SK-N-SH treated with all-trans-retinoic acid at 6 μM for 48 hours (cell line): ENCODE results near the gene TUBA4A.

Source experiments
- ATAC-seq: fragments of 200-7000 bp; cut with Tn5 transposase; 3 replicates; pipeline ENCODE4 v1.9.1; 2020; ENCODE audit warnings: mild to moderate bottlenecking, moderate library complexity
- ARNTL ChIP-seq: fragments of 450-650 bp; formaldehyde crosslinking; IDR thresholded peaks from 2 replicates; pipeline ENCODE4 v1.5.0; 2020; ENCODE audit warnings: low read depth, mild to moderate bottlenecking, moderate library complexity, borderline replicate concordance
- BACH2 ChIP-seq: fragments of 250-450 bp; sonication (Bioruptor Pico); IDR thresholded peaks from 2 replicates; pipeline ENCODE4 v1.9.0; 2021; ENCODE audit warnings: mild to moderate bottlenecking, borderline replicate concordance
- CREB5 ChIP-seq: fragments of 250-450 bp; sonication (Bioruptor Pico); IDR thresholded peaks from 2 replicates; pipeline ENCODE4 v1.5.1; 2020; ENCODE audit warnings: low read depth, mild to moderate bottlenecking, moderate library complexity
- CSDC2 ChIP-seq: fragments of 250-450 bp; sonication (Bioruptor Pico); IDR thresholded peaks from 2 replicates; pipeline ENCODE4 v1.5.0; 2020; ENCODE audit warnings: mild to moderate bottlenecking, moderate library complexity
- CSRNP3 ChIP-seq: fragments of 250-450 bp; sonication (Bioruptor Pico); IDR thresholded peaks from 2 replicates; pipeline ENCODE4 v1.5.1; 2021; ENCODE audit warnings: mild to moderate bottlenecking, moderate library complexity
- GLIS3 ChIP-seq: fragments of 250-450 bp; sonication (Bioruptor Pico); IDR thresholded peaks from 2 replicates; pipeline ENCODE4 v1.5.0; 2020; ENCODE audit warnings: mild to moderate bottlenecking, moderate library complexity
- ISL1 ChIP-seq: fragments of 250-450 bp; sonication (Bioruptor Pico); IDR thresholded peaks from 2 replicates; pipeline ENCODE4 v2.1.2; 2022; ENCODE audit warnings: mild to moderate bottlenecking, moderate library complexity
- OSR1 ChIP-seq: fragments of 250-450 bp; sonication (Bioruptor Pico); IDR thresholded peaks from 2 replicates; pipeline ENCODE4 v1.8.0; 2022; ENCODE audit warnings: moderate library complexity, mild to moderate bottlenecking, inconsistent platforms
- PATZ1 ChIP-seq: fragments of 250-450 bp; sonication (Bioruptor Pico); IDR thresholded peaks from 2 replicates; pipeline ENCODE4 v1.8.0; 2020; ENCODE audit warnings: mild to moderate bottlenecking, moderate library complexity, borderline replicate concordance
- POU6F1 ChIP-seq: fragments of 250-450 bp; sonication (Bioruptor Pico); IDR thresholded peaks from 2 replicates; pipeline ENCODE4 v1.8.0; 2021; ENCODE audit warnings: low read depth, mild to moderate bottlenecking, moderate library complexity, borderline replicate concordance
- PPARA ChIP-seq: fragments of 250-450 bp; sonication (Bioruptor Pico); IDR thresholded peaks from 2 replicates; pipeline ENCODE4 v1.5.0; 2020; ENCODE audit warnings: mild to moderate bottlenecking, borderline replicate concordance
- RARB ChIP-seq: fragments of 250-450 bp; sonication (Bioruptor Pico); IDR thresholded peaks from 2 replicates; pipeline ENCODE4 v1.8.0; 2021; ENCODE audit warnings: mild to moderate bottlenecking, moderate library complexity
- SNAI2 ChIP-seq: fragments of 250-450 bp; sonication (Bioruptor Pico); IDR thresholded peaks from 2 replicates; pipeline ENCODE4 v1.5.0; 2020; ENCODE audit warnings: mild to moderate bottlenecking, moderate library complexity
- TCF4 ChIP-seq: fragments of 250-450 bp; sonication (Bioruptor Pico); IDR thresholded peaks from 2 replicates; pipeline ENCODE4 v1.8.0; 2021; ENCODE audit warnings: mild to moderate bottlenecking, moderate library complexity, borderline replicate concordance
- TOX ChIP-seq: fragments of 250-450 bp; sonication (Bioruptor Pico); IDR thresholded peaks from 2 replicates; pipeline ENCODE4 v1.8.0; 2021; ENCODE audit warnings: mild to moderate bottlenecking, moderate library complexity, borderline replicate concordance
- TSHZ2 ChIP-seq: fragments of 250-450 bp; sonication (Bioruptor Pico); IDR thresholded peaks from 2 replicates; pipeline ENCODE4 v1.5.0; 2020; ENCODE audit warnings: mild to moderate bottlenecking, moderate library complexity
- ZC3H10 ChIP-seq: fragments of 250-450 bp; sonication (Bioruptor Pico); IDR thresholded peaks from 2 replicates; pipeline ENCODE4 v1.5.1; 2021; ENCODE audit warnings: mild to moderate bottlenecking, moderate library complexity
- ZFP3 ChIP-seq: fragments of 250-450 bp; sonication (Bioruptor Pico); IDR thresholded peaks from 2 replicates; pipeline ENCODE4 v1.5.0; 2020; ENCODE audit warnings: mild to moderate bottlenecking, moderate library complexity
- ZFP30 ChIP-seq: fragments of 450-650 bp; formaldehyde crosslinking; IDR thresholded peaks from 2 replicates; pipeline ENCODE4 v1.5.0; 2022; ENCODE audit warnings: mild to moderate bottlenecking, moderate library complexity
- ZNF565 ChIP-seq: fragments of 450-650 bp; formaldehyde crosslinking; conservative IDR thresholded peaks from 2 replicates; pipeline ENCODE4 v1.5.0; 2020; ENCODE audit warnings: low read depth, mild to moderate bottlenecking, moderate library complexity
- ZNF70 ChIP-seq: fragments of 450-650 bp; formaldehyde crosslinking; IDR thresholded peaks from 2 replicates; pipeline ENCODE4 v1.5.0; 2020; ENCODE audit warnings: mild to moderate bottlenecking, moderate library complexity
- ZNF8 ChIP-seq: fragments of 450-650 bp; formaldehyde crosslinking; IDR thresholded peaks from 2 replicates; pipeline ENCODE4 v1.5.0; 2020; ENCODE audit warnings: mild to moderate bottlenecking, moderate library complexity

The TUBA4A gene

GRCh38 chr2:219273937-219274336, 20.2 kb upstream of the TUBA4A start (continued):
- no peak for TF ChIP-seq PATZ1
- no peak for TF ChIP-seq CSRNP3 (CRISPR knock-in tag)
- no peak for TF ChIP-seq GLIS3 (CRISPR knock-in tag)
- no peak for TF ChIP-seq PPARA (CRISPR knock-in tag)
- TF ChIP-seq CREB5 (CRISPR knock-in tag): no peak
- no peak for TF ChIP-seq SNAI2 (CRISPR knock-in tag)
- TF ChIP-seq ZC3H10: no peak
- no peak for TF ChIP-seq RARB
- no peak for TF ChIP-seq OSR1 (CRISPR knock-in tag)
- no peak for TF ChIP-seq ZNF70 (CRISPR knock-in tag)
- TF ChIP-seq ZNF8: no peak
- no peak for TF ChIP-seq CSDC2 (CRISPR knock-in tag)
- no peak for TF ChIP-seq ARNTL

GRCh38 chr2:219272995-219273394, 19.3 kb upstream of the TUBA4A start:
- no peak for ATAC-seq
- no peak for TF ChIP-seq TOX (CRISPR knock-in tag)
- no peak for TF ChIP-seq ISL1 (CRISPR knock-in tag)
- no peak for TF ChIP-seq OSR1 (CRISPR knock-in tag)
- no peak for TF ChIP-seq ZFP30 (CRISPR knock-in tag)
- TF ChIP-seq ARNTL: no peak
- no peak for TF ChIP-seq BACH2 (CRISPR knock-in tag)
- no peak for TF ChIP-seq ZNF70 (CRISPR knock-in tag)
- no peak for TF ChIP-seq CSRNP3 (CRISPR knock-in tag)
- TF ChIP-seq PATZ1: no peak
- no peak for TF ChIP-seq POU6F1 (CRISPR knock-in tag)
- TF ChIP-seq CREB5 (CRISPR knock-in tag): no peak

GRCh38 chr2:219272356-219272755, 18.6 kb upstream of the TUBA4A start:
- no peak for ATAC-seq
- TF ChIP-seq TCF4 (CRISPR knock-in tag) (no peak), ISL1 (CRISPR knock-in tag) (no peak), ZNF565 (CRISPR knock-in tag) (no peak), ZFP3 (CRISPR knock-in tag) (no peak), BACH2 (CRISPR knock-in tag) (no peak), POU6F1 (CRISPR knock-in tag) (no peak), ZNF8 (no peak), TSHZ2 (no peak), ZC3H10 (no peak), GLIS3 (CRISPR knock-in tag) (no peak), RARB (no peak), OSR1 (CRISPR knock-in tag) (no peak), SNAI2 (CRISPR knock-in tag) (no peak)
